GM21737 (cell line): ENCODE data around the gene ZNF445.
"Not testable (repeated sequence)": the region's sequence is repeated elsewhere in the genome, so short reads cannot be mapped to it uniquely, and the experiment has no call there.

Experiments
- ATAC-seq: cut with Tn5 transposase; IDR thresholded peaks from one replicate; pipeline ENCODE4 v1.9.1; 2021; ENCODE audit warnings: mild to moderate bottlenecking, moderate library complexity; ENCODE audit not compliant: unreplicated experiment

Gene ZNF445

GRCh38 chr3:44437800-44438199, 39.7 kb downstream of the ZNF445 start:
- ATAC-seq, result no peak

- no peak for ATAC-seq
These were observed 41.3 kb downstream of the ZNF445 start for GRCh38 chr3:44436181-44436580.

GRCh38 chr3:44434834-44435510, 42.5 kb downstream of the ZNF445 start:
- no peak for ATAC-seq

- ATAC-seq, result no peak
These were observed 47.0 kb downstream of the ZNF445 start for GRCh38 chr3:44430466-44430865.

- no peak for ATAC-seq
These were observed 48.0 kb downstream of the ZNF445 start for GRCh38 chr3:44429459-44429858.

- no peak for ATAC-seq
These were observed 48.6 kb downstream of the ZNF445 start for GRCh38 chr3:44428910-44429309.

GRCh38 chr3:44427683-44428082, 49.8 kb downstream of the ZNF445 start:
- ATAC-seq, result no peak

- no peak for ATAC-seq
These were observed 52.7 kb downstream of the ZNF445 start for GRCh38 chr3:44424758-44425157.

GRCh38 chr3:44421280-44421679, 56.2 kb downstream of the ZNF445 start:
- no peak for ATAC-seq

GRCh38 chr3:44420676-44421075, 56.8 kb downstream of the ZNF445 start:
- no peak for ATAC-seq

- no peak for ATAC-seq
These were observed 57.4 kb downstream of the ZNF445 start for GRCh38 chr3:44419923-44420650.

GRCh38 chr3:44419116-44419922, 58.2 kb downstream of the ZNF445 start:
- ATAC-seq, result no peak

- ATAC-seq, result no peak
These were observed 58.9 kb downstream of the ZNF445 start for GRCh38 chr3:44418549-44418948.

GRCh38 chr3:44418118-44418517, 59.4 kb downstream of the ZNF445 start:
- not testable (repeated sequence) for ATAC-seq

GRCh38 chr3:44416031-44417030, 61.1 kb downstream of the ZNF445 start:
- ATAC-seq, result no peak

- no peak for ATAC-seq
These were observed 62.0 kb downstream of the ZNF445 start for GRCh38 chr3:44415421-44415820.

GRCh38 chr3:44414517-44415090, 62.9 kb downstream of the ZNF445 start:
- ATAC-seq, result no peak

- ATAC-seq, result no peak
These were observed 65.1 kb downstream of the ZNF445 start for GRCh38 chr3:44412365-44412764.

- no peak for ATAC-seq
These were observed 66.3 kb downstream of the ZNF445 start for GRCh38 chr3:44411031-44411645.
